Tibial nerve (tissue), 4 donors: Measurements from ENCODE around the gene ARAP3. TPM values are rescaled to one million over a fixed set of nuclear protein-coding genes. Genes with fewer than 3 reads are reported as not detected.

Experiments
- total RNA-seq, 4 donors: library from RNA; depleted of rRNA; stranded (reverse); fragments of >200 nt; gene quantifications; one replicate each; pipeline ENCODE4 v1.1.0, GENCODE V29; 2016

The ARAP3 gene
- total RNA-seq, 4 donors from 2014 or later, result 4.4 to 11.8 (median 9.4) TPM

Other genes starting within 250 kb of the ARAP3 start
- gene PCDHGC3, start 206.3 kb downstream of the ARAP3 start, total RNA-seq, result 10 to 100 TPM; 40.4 to 77.7 (median 56.3) TPM
- gene PCDHGC4, start 197.2 kb downstream of the ARAP3 start, total RNA-seq, result 10 to 100 TPM in 1 of 4 donors, 1 to 10 TPM in 3; 3.3 to 11.7 (median 5.1) TPM
- 1 to 10 TPM; 3.1 to 5.9 (median 3.8) TPM for gene PCDHGC5, start 193.1 kb downstream of the ARAP3 start, total RNA-seq
- gene DIAPH1, start 63.2 kb downstream of the ARAP3 start, total RNA-seq, result 100 to 1,000 TPM in 1 of 4 donors, 10 to 100 TPM in 3; 59.4 to 102 (median 64.0) TPM
- 10 to 100 TPM; 33.0 to 38.3 (median 36.5) TPM for gene HDAC3, start 45.4 kb downstream of the ARAP3 start, total RNA-seq
- 1 to 10 TPM; 2.0 to 8.7 (median 4.1) TPM for gene RELL2, start 45.2 kb downstream of the ARAP3 start, total RNA-seq
- gene FCHSD1, start 30.8 kb downstream of the ARAP3 start, total RNA-seq, result 10 to 100 TPM; 10.7 to 53.4 (median 34.5) TPM
- gene PCDH1, start 196.2 kb upstream of the ARAP3 start, total RNA-seq, result 10 to 100 TPM; 19.9 to 55.5 (median 44.9) TPM
- 10 to 100 TPM; 59.6 to 80.4 (median 75.7) TPM for gene DELE1, start 241.6 kb upstream of the ARAP3 start, total RNA-seq